NCI-H2171 treated with DMSO at 0.1 percent for 48 hours (cell line): Measurements from ENCODE around the gene MRM2.
A peak's percentile ranks its signal among the peaks of the same experiment; 100 is the strongest.

Experiments
- DNase-seq: peaks from one replicate; lab custom pipeline; 2025; lab: John Stamatoyannopoulos, UW

Gene MRM2

GRCh38 chr7:2222516-2222915, 19.5 kb downstream of the MRM2 start:
- DNase-seq: no peak

GRCh38 chr7:2220954-2221353, 21.1 kb downstream of the MRM2 start:
- DNase-seq: no peak

GRCh38 chr7:2220506-2220905, 21.5 kb downstream of the MRM2 start:
- DNase-seq: no peak

GRCh38 chr7:2220030-2220429, 22.0 kb downstream of the MRM2 start:
- no peak for DNase-seq

GRCh38 chr7:2219606-2220005, 22.4 kb downstream of the MRM2 start:
- DNase-seq: no peak

GRCh38 chr7:2219136-2219535, 22.9 kb downstream of the MRM2 start:
- no peak for DNase-seq

- no peak for DNase-seq
Measured at GRCh38 chr7:2218444-2218785, 23.6 kb downstream of the MRM2 start.

- DNase-seq: no peak
Measured at GRCh38 chr7:2217716-2218443, 24.1 kb downstream of the MRM2 start.

GRCh38 chr7:2217206-2217605, 24.8 kb downstream of the MRM2 start:
- DNase-seq: no peak

- no peak for DNase-seq
Measured at GRCh38 chr7:2215851-2216250, 26.2 kb downstream of the MRM2 start.

GRCh38 chr7:2214636-2215035, 27.4 kb downstream of the MRM2 start:
- DNase-seq: no peak

- DNase-seq: no peak
Measured at GRCh38 chr7:2213551-2214215, 28.3 kb downstream of the MRM2 start.

- DNase-seq: no peak
Measured at GRCh38 chr7:2212906-2213305, 29.1 kb downstream of the MRM2 start.

GRCh38 chr7:2211926-2212325, 30.1 kb downstream of the MRM2 start:
- no peak for DNase-seq

- DNase-seq: no peak
Measured at GRCh38 chr7:2211259-2211880, 30.6 kb downstream of the MRM2 start.

- no peak for DNase-seq
Measured at GRCh38 chr7:2210551-2211258, 31.3 kb downstream of the MRM2 start.

GRCh38 chr7:2209961-2210323, 32.1 kb downstream of the MRM2 start:
- no peak for DNase-seq

- peak; percentile 18 for DNase-seq
Measured at GRCh38 chr7:2209146-2209960, 32.7 kb downstream of the MRM2 start.

- no peak for DNase-seq
Measured at GRCh38 chr7:2208712-2209111, 33.3 kb downstream of the MRM2 start.

GRCh38 chr7:2205036-2205780, 36.8 kb downstream of the MRM2 start:
- DNase-seq: no peak

GRCh38 chr7:2204446-2204845, 37.6 kb downstream of the MRM2 start:
- no peak for DNase-seq
